Sigmoid colon (tissue), 7 donors: ENCODE results near the gene CKB. TPM values are rescaled to one million over a fixed set of nuclear protein-coding genes. Genes with fewer than 3 reads are reported as not detected.

Experiments used
- DNase-seq: peaks from one replicate; pipeline ENCODE4 v3.0.0-alpha.2; 2019
- H3K27ac ChIP-seq, 4 donors: fragments of 200-600 bp; sonication (generic); one replicate each; pipeline ENCODE4 v1.5.1; 2016 to 2019; ENCODE audit warnings: mild to moderate bottlenecking in 1 of 4
- H3K27me3 ChIP-seq, 3 donors: fragments of 200-600 bp; sonication (generic); one replicate each; pipeline ENCODE4 v1.5.1; 2019; ENCODE audit warnings: mild to moderate bottlenecking in 1 of 3
- H3K36me3 ChIP-seq, 4 donors: fragments of 200-600 bp; sonication (generic); one replicate each; pipeline ENCODE4 v1.5.1; 2016 to 2019
- H3K4me1 ChIP-seq, 4 donors: fragments of 200-600 bp; sonication (generic); one replicate each; pipeline ENCODE4 v1.5.1; 2017 to 2019
- H3K4me3 ChIP-seq, 4 donors: fragments of 200-600 bp; sonication (generic); one replicate each; pipeline ENCODE4 v1.5.1; 2017 to 2019; ENCODE audit warnings: mild to moderate bottlenecking in 2 of 4, moderate library complexity in 1 of 4
- H3K9me3 ChIP-seq, 4 donors: fragments of 200-600 bp in 3 of 4; sonication (generic) in 3 of 4; one replicate each; pipeline versions ENCODE4 v1.5.1 to v1.6.1; 2013 to 2019
- EP300 ChIP-seq, 4 donors: sonication (generic); formaldehyde crosslinking; IDR thresholded peaks; one replicate each; pipeline ENCODE4 v1.6.1; 2017; ENCODE audit warnings: antibody characterized with exemption in 4 of 4
- POLR2A ChIP-seq, 2 donors: fragments of 450-650 bp; IDR thresholded peaks; one replicate each; pipeline ENCODE4 v1.6.1; 2016; ENCODE audit warnings: antibody characterized with exemption in 2 of 2, mild to moderate bottlenecking in 2 of 2, moderate library complexity in 2 of 2
- POLR2AphosphoS5 ChIP-seq, 4 donors: sonication (generic); formaldehyde crosslinking; IDR thresholded peaks; one replicate each; pipeline ENCODE4 v1.6.1; 2017; ENCODE audit warnings: antibody characterized with exemption in 4 of 4
- WGBS, 2 donors: extraction: QIAGEN DNeasy Blood & Tissue Kit; methylation state at CpG; one replicate each; pipeline ENCODE4 v1.1.7; 2013; 5-methylcytosine and 5-hydroxymethylcytosine counted together
- intact Hi-C: fragments of 100-400 bp; cut with DNase I; formaldehyde crosslinking; loops from one replicate; pipeline ENCODE4 v1.15.1; 2023
- polyA plus RNA-seq, 3 donors: library from polyadenylated mRNA; stranded (reverse); fragments of 200-250 nt; gene quantifications; one replicate each; pipeline ENCODE4 v1.2.3, GENCODE V29; 2013
- small RNA-seq, 3 donors: library from RNA; depleted of rRNA; stranded (forward); fragments of <200 nt; gene quantifications; one replicate each; pipeline ENCODE3, GENCODE V24; 2016
- total RNA-seq, 4 donors: library from RNA; depleted of rRNA; stranded (reverse); fragments of >200 nt; gene quantifications; one replicate each; pipeline ENCODE4 v1.1.0, GENCODE V29; 2016
- TF ChIP-seq, protein P1 (sequence below), 4 experiments: fragments of 450-650 bp in 3 of 4; fragments of 200-600 bp in 1 of 4; IDR thresholded peaks; one replicate each; pipeline ENCODE4 v1.5.1; 2016 to 2019; ENCODE audit warnings: antibody characterized with exemption in 4 of 4, mild to moderate bottlenecking in 3 of 4, moderate library complexity in 2 of 4
- donor health status: healthy with polysubstance abuse.
- donor health status: Bipolar disorder and iron deficiency.
- donor health status: healthy.

The CKB gene
- total and polyA plus RNA-seq, 7 donors: 905 to 2,176 (median 1,347) TPM

DNA sequence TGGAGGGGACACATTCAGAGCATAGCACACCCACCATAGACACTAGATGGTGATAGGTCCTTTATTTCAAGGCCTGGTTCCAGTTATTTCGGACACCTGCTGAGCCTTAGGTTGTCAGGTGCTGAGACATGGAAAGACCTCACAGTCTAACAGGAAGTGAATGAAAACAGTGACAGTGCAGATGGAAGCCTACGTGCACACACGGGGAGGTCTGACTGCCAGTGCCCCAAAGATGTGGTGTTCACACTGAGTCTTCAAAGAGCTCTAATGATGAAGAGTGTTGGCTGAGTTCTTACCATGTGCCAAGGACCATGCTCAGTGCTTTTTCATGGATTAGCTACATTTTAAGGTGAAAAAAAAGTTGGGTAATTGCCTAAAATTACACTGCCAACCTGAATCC is 46.6 kb downstream of the CKB start:
- WGBS, 2 donors: 92 to 98% methylated on average over 3 of the region's 3 CpGs
- TF ChIP-seq, protein P1, sequence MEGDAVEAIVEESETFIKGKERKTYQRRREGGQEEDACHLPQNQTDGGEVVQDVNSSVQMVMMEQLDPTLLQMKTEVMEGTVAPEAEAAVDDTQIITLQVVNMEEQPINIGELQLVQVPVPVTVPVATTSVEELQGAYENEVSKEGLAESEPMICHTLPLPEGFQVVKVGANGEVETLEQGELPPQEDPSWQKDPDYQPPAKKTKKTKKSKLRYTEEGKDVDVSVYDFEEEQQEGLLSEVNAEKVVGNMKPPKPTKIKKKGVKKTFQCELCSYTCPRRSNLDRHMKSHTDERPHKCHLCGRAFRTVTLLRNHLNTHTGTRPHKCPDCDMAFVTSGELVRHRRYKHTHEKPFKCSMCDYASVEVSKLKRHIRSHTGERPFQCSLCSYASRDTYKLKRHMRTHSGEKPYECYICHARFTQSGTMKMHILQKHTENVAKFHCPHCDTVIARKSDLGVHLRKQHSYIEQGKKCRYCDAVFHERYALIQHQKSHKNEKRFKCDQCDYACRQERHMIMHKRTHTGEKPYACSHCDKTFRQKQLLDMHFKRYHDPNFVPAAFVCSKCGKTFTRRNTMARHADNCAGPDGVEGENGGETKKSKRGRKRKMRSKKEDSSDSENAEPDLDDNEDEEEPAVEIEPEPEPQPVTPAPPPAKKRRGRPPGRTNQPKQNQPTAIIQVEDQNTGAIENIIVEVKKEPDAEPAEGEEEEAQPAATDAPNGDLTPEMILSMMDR (IDR thresholded peaks at IDR 0.05): no peak
- Histone ChIP-seq H3K27me3 (no peaks in the 10 kb centered on the region), H3K4me1 (no peaks in the 10 kb centered on the region), H3K4me3 (no peak overlapping the region), H3K36me3 (peaks cover 13 to 94% (median 40%) of the 10 kb centered on the region in 4 donors), H3K27ac (no peak overlapping the region), H3K9me3 (no peaks in the 10 kb centered on the region)
- intact Hi-C loops: no loop called here
- no peak for DNase-seq

DNA sequence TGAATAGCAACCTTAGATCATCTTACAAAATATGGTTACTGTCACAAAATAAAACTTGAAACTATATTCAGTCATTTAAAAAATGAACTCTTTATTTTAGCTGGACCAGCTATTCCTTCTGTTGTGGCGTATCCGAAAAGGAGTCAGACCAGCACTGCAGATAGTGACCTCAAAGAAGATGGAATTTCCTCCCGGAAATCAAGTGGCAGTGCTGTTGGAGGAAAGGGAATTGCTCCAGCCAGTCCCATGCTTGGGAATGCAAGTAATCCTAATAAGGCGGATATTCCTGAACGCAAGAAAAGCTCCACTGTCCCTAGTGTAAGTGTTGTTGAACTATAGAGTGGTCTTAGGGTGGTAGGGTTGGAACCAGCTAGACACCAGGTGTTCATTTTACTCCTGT is 47.7 kb downstream of the CKB start:
- no peak overlapping the region for H3K4me3 ChIP-seq
- H3K27ac ChIP-seq: no peak overlapping the region
- H3K27me3 ChIP-seq: no peaks in the 10 kb centered on the region
- no peaks in the 10 kb centered on the region for H3K4me1 ChIP-seq
- no peaks in the 10 kb centered on the region for H3K9me3 ChIP-seq
- DNase-seq: no peak
- intact Hi-C loops: no loop called here
- peaks cover 13 to 93% (median 40%) of the 10 kb centered on the region in 4 donors for H3K36me3 ChIP-seq
- TF ChIP-seq POLR2AphosphoS5 (IDR thresholded peaks at IDR 0.05) (no peak), POLR2A (IDR thresholded peaks at IDR 0.05) (no peak), EP300 (IDR thresholded peaks at IDR 0.05) (no peak)
- TF ChIP-seq, protein P1 (IDR thresholded peaks at IDR 0.05): no peak
- 97% methylated on average over 5 of the region's 5 CpGs for WGBS, 2 donors

DNA sequence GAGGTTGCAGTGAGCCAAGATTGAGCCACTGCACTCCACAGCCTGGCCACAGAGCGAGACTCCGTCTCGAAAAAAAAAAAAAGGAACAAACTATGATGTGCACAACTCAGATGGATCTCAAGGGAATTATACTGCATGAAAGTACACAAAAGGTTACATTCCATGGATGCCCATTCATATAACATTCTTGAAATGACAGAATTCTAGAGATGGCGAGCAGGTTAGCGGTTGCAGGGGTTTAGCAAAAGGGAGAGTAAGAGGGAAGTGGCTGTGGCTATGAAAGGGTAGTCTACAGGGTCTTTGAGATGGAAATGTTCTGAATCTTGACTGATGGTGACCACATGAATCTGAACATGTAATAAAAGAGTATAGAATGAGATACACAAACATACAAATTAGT is 49.7 kb downstream of the CKB start:
- no peak for TF ChIP-seq POLR2A (IDR thresholded peaks at IDR 0.05)
- TF ChIP-seq, protein P1 (IDR thresholded peaks at IDR 0.05): no peak
- no peaks in the 10 kb centered on the region for H3K4me1 ChIP-seq
- peaks cover 13 to 95% (median 46%) of the 10 kb centered on the region in 4 donors for H3K36me3 ChIP-seq
- no peak for DNase-seq
- H3K27me3 ChIP-seq: no peaks in the 10 kb centered on the region
- H3K9me3 ChIP-seq: no peaks in the 10 kb centered on the region
- intact Hi-C loops: no loop called here
- no peak overlapping the region for H3K4me3 ChIP-seq
- WGBS, 2 donors: 91 to 94% methylated on average over 5 of the region's 5 CpGs
- H3K27ac ChIP-seq: no peak overlapping the region

Small RNA genes lying within 50 kb of the gene (small RNA-seq; reads per million reads assigned to genes)
- 0 to 0.11 (median 0.07) reads per million in 3 donors for gene RNU4-68P
- gene RNU7-160P: 0 reads per million in 3 donors

Other genes starting within 250 kb of the CKB start
- gene EIF5, start 188.6 kb downstream of the CKB start, total RNA-seq: 100 to 1,000 TPM; 170 to 305 (median 215) TPM
- 100 to 1,000 TPM in 1 of 3 donors, 10 to 100 TPM in 2; 70.3 to 138 (median 87.2) TPM for gene EIF5, start 188.6 kb downstream of the CKB start, polyA plus RNA-seq
- 100 to 1,000 TPM in 2 of 4 donors, 10 to 100 TPM in 2; 66.7 to 104 (median 87.0) TPM for gene MARK3, start 137.4 kb downstream of the CKB start, total RNA-seq
- gene MARK3, start 137.4 kb downstream of the CKB start, polyA plus RNA-seq: 10 to 100 TPM; 21.6 to 41.8 (median 25.4) TPM
- 10 to 100 TPM; 20.2 to 27.2 (median 22.7) TPM for gene TRMT61A, start 6.4 kb upstream of the CKB start, total RNA-seq
- 10 to 100 TPM in 1 of 3 donors, 1 to 10 TPM in 2; 4.2 to 18.1 (median 8.4) TPM for gene TRMT61A, start 6.4 kb upstream of the CKB start, polyA plus RNA-seq
- 10 to 100 TPM; 18.6 to 27.1 (median 24.9) TPM for gene BAG5, start 39.8 kb upstream of the CKB start, total RNA-seq
- 10 to 100 TPM; 13.2 to 15.6 (median 14.6) TPM for gene BAG5, start 39.8 kb upstream of the CKB start, polyA plus RNA-seq
- gene COA8, start 40.1 kb upstream of the CKB start, total RNA-seq: 10 to 100 TPM; 35.7 to 39.0 (median 37.5) TPM
- 10 to 100 TPM; 33.9 to 67.3 (median 65.7) TPM for gene COA8, start 40.1 kb upstream of the CKB start, polyA plus RNA-seq
- 100 to 1,000 TPM; 216 to 399 (median 277) TPM for gene KLC1, start 106.4 kb upstream of the CKB start, total RNA-seq
- gene KLC1, start 106.4 kb upstream of the CKB start, polyA plus RNA-seq: 10 to 100 TPM; 25.0 to 81.2 (median 37.8) TPM
- 1 to 10 TPM; 1.8 to 7.5 (median 2.0) TPM for gene XRCC3, start 192.6 kb upstream of the CKB start, total RNA-seq
- gene XRCC3, start 192.6 kb upstream of the CKB start, polyA plus RNA-seq: 10 to 100 TPM in 1 of 3 donors, 1 to 10 TPM in 2; 3.6 to 15.7 (median 5.1) TPM
- 100 to 1,000 TPM in 1 of 4 donors, 10 to 100 TPM in 3; 84.2 to 106 (median 89.4) TPM for gene ZFYVE21, start 193.0 kb upstream of the CKB start, total RNA-seq
- 10 to 100 TPM; 41.7 to 90.1 (median 61.7) TPM for gene ZFYVE21, start 193.0 kb upstream of the CKB start, polyA plus RNA-seq